Glomerular endothelial cell (primary cell): ENCODE results near the gene KCNQ5. TPM values are rescaled to one million over a fixed set of nuclear protein-coding genes. Genes with fewer than 3 reads are reported as not detected.

Experiments
- DNase-seq: peaks from one replicate; pipeline ENCODE4 v3.0.0-alpha.2; 2011; ENCODE audit warnings: low read depth, low spot score; ENCODE audit errors: extremely low read depth
- total RNA-seq: library from RNA; depleted of rRNA; stranded (reverse); fragments of >200 nt; gene quantifications from 2 replicates; pipeline ENCODE4 v1.2.3, GENCODE V29; 2015

KCNQ5 gene
- total RNA-seq, 1 donor from 2014 or later, result 1.1 TPM

DNA sequence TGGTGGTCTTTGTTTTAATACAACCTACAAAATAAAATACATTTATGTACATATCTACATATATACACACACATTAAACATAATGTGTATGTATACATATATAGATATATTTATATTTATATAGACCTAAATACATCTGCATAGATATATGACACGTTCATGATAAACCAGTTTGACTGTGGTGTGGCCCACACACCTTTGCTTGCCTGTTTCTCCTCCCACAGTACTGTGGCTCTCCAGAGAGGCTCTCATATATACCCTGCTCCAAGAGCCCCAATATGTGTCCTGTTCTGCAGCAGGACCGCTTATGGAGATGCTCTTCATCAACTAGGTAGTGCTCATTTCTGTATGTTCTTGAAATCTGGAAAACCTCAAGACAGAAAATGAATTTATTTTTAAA, 207.0 kb downstream of the KCNQ5 start:
- DNase-seq, result no peak

DNA sequence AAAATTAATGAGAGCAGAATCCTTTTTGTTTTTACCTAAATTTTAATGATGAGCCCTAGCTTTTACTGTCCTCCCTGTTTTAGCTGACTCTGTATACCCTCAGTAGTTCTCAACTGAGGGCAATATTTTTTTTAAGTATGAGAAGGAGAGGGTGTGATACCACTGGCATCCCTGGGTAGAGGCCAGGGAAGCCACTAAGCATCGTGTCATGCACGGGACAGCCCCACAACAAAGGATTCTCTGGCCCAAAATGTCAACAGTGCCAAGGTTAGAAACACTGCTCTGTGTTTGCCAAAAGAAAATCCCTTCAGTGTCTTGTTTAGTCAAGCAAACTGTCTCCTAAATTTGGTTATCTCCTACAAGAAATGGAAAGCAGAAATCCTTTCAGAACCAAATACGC, 210.4 kb downstream of the KCNQ5 start:
- no peak for DNase-seq

DNA sequence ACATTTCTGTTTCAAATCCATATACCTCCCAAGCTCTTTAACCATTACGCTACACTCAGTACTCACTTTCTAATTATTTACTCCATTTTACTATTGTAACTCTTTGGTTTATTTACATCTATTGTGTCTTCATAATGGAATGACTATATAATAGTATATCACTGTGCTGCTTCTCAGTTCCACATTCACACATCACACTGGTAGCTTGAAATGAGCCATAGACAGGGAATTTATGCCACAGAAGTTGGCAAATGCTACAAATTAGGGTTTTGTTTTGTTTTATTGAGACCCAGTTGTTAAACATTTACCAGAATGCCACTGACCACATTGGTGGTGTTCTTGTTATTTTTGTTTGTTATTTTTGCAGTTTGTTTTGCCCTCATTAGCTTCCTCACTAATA, 213.9 kb downstream of the KCNQ5 start:
- no peak for DNase-seq

DNA sequence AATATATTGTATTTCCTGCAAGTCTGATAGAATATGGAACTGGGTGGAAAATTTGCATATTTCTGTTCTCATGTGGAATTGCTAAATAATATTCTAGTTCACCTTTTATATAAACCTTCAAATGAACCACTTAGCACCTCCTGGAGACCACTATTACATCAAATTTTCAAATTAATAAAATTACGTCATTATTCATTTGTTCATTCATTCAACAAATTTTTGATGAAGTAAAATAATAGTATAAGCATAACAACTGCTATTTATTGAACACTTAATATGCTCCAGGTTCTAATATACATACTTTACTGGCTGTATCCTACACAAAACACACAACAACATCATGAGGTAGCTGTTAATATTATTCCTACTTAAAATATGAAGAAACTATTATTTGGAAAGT, 215.1 kb downstream of the KCNQ5 start:
- DNase-seq, result no peak

DNA sequence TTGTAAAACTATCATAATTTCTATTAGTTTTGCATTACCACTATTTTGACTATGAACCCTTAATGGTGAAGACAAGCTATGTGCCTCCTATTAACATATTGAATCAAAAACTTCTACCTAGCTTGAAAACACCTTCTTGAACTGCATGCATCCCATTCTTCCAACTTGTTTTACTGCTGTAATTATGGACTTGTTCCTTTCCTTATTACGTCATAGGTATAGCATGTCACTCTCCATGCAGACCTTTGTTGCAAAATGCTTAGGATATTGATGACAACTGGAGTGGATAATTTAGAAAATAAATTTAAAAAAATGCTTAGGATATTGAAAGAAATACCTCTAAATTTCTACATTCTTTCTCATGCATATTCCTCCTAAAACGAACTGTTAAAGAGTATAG, 219.3 kb downstream of the KCNQ5 start:
- no peak for DNase-seq

DNA sequence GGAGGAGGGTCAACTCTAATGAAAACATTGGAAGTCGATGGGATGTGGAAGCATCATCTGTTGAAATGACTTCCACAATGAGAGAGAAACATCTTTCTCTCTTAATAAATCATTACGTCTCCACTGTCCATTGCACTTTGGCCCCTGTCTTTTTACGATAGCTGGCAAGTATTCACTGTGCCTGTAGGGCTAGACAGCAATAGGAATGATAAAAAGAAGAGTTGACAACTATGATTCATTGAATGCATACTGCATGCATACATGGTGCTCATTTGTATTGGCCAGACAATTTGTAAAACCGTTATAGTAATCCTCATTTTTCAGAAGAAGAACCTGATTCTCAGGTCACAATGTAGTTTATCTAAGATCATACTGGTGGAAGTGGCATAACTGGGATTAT, 220.3 kb downstream of the KCNQ5 start:
- DNase-seq, result no peak

DNA sequence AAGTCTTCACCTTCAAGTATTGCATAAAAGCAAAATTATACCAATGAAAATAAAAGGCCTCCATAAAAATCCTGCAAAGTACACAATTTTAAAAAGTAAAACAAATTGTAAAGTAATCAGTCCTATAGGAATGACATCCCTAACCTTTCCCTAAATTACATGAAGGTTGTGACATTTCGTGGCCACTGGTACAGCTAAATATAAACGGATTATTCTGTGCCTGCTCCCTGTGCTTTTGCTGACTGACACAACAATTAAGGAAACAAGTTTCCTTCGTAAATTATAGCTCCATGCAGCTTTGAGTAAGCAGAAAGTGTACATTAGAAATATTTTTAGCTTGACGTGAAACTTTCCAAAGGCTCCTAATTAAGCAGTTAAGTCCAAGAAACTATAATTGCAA, 222.8 kb downstream of the KCNQ5 start:
- DNase-seq, result no peak

DNA sequence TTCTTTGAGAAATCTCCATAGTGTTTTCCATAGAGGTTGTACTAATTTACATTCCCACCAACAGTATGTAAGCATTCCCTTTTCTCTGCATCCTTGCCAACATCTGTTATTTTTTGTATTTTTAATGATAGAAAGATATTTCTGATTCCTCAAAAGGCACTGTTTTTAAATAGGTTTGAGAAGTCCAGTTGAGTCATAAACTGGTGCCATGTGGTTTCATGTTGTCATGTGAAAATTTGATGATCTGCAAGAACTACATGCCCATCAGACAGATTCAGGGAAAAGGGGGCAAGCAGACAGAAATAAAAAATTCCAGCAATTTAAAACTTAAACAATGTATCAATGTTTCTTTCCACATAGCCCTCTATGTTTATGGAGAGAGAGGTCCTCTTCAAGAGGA, 227.5 kb downstream of the KCNQ5 start:
- DNase-seq, result no peak

DNA sequence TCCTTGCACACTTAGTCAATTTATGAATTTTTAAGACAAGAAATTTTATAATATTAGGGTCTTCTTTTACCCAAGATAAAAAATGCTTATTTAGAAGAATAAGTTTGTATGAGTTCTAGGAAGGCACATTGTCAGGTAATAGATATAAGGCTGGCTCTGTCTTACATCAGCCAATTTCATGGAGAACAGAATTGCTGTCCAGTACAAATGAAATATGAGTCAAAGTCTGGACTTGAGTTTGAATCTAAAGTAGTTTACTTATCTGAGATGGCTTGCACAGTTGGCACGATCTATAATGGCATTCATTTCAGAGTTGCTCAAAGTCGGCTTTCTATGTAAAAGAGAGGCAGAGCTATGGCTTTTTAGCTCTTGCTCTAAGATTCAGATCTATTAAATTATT, 228.2 kb downstream of the KCNQ5 start:
- DNase-seq, result no peak

DNA sequence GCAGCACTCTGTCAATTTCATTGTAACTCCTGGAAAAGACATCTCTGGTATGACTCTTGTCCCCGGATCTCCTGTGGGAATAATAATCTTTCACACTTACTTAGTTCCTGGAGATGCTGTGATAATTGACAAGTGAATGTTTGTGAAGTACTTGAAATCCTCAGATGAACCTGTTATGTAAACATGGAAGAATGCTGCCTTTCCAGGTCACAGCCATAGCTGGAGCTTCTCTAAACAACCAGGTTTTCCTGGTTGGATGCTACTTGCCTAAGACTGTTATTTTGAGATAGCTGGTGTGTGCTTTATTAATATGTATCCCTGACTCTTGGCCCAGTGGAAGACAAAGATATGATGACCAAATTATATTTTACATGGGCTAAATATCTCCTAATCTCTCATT, 228.6 kb downstream of the KCNQ5 start:
- DNase-seq, result no peak

DNA sequence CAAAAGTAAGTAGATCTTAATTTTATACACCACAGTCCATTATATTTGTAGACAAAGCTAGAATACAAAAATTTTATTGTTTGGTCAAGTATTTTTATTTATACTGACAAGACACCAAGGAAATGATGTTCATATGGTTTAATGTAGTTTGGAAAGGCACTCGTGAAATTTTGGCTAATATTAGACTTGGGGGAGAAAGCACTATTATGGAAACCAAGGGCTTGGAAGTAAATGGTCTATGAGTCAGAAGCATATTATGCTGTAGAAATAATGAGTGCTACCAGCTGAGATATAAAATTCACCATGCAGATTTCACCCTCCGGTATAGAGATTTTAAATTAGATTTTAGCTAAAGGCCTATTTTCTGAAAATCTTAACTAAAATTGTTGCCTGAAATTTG, 233.6 kb downstream of the KCNQ5 start:
- no peak for DNase-seq

DNA sequence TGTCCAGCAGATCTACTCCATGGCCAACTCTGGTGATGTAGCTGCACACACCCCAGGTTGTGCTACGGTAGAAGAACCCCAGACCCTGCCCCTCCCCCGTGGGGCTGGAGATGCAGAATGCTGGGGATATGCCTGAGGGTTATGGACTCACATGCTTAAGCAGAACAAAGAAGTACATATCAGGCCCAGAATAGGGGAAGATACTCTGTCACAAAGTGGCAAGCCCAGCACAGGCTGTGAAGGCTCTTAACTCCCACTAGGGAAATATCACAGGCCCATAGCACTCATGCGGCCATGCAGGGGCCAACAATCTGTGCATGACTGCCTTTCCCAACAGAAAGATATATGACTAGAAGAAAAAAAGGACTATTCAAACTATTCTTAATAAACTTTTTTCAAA, 234.9 kb downstream of the KCNQ5 start:
- no peak for DNase-seq

DNA sequence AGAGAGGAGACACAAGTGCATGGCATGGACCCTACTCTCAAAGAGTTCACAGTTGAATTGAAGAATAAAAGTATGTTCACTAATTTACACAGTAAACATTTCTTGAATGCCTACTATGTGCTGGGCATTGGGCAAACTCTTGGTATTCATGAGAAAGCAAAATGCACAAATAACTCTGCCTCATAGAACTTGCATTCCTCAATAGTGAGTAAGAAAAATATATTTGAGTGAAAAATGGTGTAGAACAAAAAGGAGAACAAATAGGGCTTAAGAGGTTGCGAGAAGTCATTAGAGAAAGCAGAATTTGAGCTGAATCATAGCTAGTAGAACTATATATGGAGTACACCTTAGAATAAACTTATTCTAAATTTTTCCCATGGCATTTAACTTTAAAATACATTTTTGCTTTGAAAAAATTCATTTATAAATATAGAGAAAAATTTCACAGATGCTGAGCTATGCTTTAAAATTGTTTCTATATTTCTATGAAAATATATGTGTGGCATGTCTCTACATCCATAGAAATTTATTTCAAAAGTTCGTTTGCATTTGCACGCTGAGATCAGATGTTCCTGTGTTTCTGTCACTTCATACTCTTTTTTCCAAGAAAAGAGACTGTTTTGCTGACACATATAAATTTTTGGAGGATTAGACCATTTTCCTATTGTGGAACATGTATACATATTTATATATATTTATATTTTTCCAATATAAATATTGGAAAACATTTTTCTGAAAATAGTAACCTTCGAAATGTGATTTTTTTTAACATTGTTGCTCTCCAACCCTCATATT, 236.1 kb downstream of the KCNQ5 start:
- no peak for DNase-seq

DNA sequence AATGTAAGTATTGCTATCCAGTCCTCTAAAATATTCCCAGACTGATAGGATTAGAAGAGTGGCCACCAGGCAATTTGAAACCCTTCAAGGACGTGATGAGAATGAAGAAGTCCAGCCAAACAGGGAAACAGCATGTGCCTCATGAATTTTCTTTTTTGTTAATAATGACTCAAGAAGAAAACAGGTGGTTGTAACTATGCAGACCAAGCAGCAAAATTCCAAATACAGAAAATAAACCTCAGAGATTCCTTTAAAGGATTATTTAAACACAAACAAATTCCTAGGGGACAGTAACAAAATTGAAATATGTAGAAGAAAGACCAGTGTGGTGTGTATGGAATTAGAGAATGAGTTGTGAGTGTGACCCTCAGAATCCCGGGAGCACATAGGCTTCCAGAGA, 239.2 kb downstream of the KCNQ5 start:
- DNase-seq, result no peak

DNA sequence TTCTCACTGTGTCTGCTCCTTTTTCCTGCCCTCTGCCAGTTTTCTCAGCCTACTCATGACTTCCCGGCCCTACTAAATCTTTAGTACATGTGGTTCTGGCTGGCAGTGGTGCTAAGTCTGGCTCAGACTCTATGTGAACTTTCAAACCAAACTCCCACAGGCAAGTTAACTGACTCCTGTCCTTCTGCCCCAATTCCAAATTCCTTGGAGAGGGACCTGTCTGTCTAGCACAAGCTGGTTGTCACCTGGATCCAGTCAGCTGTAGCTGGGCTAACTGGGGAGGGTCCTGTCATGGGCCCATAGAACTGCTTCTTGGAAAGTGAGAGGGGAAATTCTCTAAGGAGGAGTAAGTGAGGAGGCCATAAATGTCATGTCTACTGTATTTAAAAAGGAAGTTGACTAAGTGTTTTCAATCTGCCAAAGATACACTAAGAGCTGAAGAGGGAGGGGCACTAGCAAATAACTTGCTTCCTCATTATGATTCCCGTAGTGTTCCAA, 240.1 kb downstream of the KCNQ5 start:
- no peak for DNase-seq

DNA sequence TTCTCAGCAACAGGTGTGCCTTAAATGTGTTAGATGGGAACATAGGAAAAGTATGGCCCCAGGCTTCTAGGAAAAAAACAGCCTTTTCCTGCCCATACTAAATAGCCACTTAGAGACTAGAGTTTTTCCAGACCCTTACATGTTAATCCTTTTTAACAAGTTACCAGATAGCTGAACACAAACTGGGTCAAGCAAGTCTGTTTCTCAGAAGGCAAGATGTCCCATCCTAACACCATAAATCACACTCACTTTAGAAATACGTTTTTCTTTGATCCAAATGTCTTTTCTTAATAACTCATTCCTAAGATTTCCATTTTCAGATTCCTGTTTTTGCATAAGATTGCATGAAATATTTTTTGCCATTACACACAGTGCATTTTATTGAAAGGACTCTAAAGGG, 241.3 kb downstream of the KCNQ5 start:
- DNase-seq, result no peak

DNA sequence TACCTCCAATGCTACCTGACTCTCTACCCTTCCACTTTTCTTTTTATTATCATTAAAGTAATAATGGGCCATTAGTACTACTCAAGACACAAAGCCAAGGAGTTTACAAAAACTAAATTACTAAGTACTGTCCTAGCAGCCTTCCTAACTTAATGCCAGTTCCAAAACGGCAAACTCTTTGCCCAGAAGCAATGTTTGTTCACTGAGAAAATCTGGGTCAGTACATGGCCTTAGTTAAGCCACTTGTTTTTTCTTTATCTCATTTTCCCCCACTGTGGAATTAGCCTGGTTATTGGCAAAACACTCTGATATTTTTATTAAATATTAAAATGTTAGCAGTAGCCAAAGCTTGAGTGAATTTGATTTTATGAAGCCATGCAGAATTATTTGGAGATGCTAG, 242.4 kb downstream of the KCNQ5 start:
- no peak for DNase-seq

DNA sequence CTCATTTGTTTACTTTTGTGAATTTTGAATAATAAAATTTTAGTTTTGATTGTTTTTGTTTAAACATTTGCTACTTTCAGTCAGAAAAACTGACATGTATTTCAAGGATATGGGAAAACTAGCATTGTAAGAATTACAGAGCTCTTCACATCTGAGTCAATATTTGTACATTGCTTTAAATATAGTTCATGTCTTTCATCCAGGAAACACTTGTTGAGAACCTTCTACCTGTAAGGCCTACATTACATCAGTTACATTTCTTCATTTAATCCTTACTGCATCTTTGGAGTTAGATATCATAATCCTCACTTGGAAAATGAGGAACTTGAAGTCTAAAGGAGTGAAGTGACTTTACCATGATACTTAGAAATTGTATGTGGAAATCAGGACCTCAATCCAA, 242.9 kb downstream of the KCNQ5 start:
- DNase-seq, result no peak

DNA sequence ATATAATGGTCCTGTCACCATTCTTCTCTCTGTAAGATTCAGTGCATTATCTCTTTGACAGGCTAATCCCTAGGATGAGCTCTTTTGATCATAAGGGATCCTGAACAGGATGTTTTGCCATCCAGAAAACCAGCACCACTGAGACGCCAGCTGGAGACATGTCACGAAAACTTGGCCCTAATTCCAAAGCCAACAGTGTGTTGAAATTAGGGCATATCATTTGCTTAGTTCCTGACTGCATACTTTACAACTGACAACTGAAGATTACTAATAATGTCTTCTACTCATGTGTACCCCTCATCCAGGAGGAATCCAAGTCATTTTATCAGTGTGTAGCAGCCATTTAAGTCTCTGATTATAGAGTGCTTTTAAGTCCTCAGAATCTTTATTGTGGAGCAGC, 243.6 kb downstream of the KCNQ5 start:
- DNase-seq, result no peak

DNA sequence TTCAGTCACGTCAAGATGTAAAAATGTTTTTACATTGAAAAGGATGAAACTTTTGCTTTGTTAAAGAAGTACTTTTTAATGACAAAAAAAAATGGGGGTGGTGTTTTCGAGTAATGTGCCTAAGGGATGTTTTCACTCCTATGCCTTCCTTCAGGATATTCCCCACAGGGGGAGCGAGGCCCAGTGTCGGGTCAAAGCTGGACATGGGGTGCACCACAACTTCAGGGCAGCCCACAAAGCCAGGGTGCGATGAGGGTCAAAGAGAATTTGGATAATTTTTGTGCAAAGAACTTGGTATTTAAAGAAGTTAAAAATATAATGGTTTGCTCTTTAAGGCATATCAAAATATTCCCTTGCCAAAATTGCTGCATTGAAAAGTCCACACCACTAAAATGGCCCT, 247.8 kb downstream of the KCNQ5 start:
- DNase-seq, result no peak

DNA sequence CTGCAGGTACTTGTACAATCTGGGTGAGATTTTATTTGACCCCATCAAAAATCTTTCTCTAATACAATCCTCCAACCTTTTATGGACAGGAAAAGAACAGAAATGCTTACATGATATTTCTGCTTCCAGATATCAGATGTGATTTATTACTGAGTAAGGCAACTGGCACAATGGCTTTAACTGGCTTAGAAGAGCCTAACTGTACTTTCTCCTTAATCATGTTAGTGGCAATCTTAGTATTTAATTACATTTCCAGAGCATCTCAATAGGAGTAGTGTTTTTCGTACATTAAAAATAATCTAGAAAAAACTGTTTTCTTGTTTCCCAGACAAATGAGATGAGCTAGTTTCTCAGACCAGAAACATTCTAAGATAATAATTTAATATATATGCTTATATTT, 251.6 kb downstream of the KCNQ5 start:
- DNase-seq, result no peak

DNA sequence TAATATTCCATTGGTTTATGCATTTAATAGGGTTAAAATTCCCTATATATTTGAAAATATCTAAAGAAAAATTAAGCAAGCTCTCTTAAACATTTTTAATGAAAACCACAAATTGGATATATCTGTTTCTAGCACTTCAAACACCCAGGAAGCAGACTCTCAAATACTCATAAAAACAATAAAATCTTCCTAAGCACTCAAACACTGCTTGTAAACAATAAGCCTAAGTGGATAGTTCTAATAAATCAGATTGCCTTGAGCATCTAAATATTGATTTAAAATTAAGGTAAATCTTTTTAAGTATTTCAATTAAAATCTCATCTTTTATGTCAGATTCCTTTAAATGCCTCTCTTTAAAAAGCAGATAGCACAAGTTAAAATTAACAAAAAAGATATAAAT, 254.4 kb downstream of the KCNQ5 start:
- no peak for DNase-seq

DNA sequence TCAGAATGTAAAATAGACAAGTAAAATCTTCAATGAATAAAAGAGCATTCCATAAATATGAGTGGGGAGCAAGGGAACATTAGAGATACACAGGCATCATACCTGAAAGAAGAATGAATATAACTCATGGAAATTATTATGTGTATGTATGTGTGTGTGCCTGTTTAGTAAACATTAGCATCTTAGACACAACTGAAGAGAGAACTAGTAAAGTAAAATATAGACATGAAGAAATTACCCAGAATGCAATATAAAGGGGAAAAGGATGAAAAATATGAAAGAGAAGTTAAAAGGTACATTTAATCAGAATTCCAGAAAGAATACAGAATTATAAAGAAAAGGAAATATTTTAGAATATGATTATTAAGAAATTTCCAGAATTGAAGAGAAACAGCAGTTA, 264.3 kb downstream of the KCNQ5 start:
- no peak for DNase-seq
